Stimulated activated CD8-positive, alpha-beta memory T cell treated with anti-CD3 and anti-CD28 coated beads, Interleukin-15, amount 100 ng/mL, for 1 hour (primary cell): ENCODE results near the gene CLPTM1L.
"Not testable (repeated sequence)": the region's sequence is repeated elsewhere in the genome, so short reads cannot be mapped to it uniquely, and the experiment has no call there.

Experiments
- DNase-seq: peaks from one replicate; pipeline ENCODE4 v3.0.0-alpha.2; 2020; ENCODE audit warnings: low read depth

The CLPTM1L gene

DNA sequence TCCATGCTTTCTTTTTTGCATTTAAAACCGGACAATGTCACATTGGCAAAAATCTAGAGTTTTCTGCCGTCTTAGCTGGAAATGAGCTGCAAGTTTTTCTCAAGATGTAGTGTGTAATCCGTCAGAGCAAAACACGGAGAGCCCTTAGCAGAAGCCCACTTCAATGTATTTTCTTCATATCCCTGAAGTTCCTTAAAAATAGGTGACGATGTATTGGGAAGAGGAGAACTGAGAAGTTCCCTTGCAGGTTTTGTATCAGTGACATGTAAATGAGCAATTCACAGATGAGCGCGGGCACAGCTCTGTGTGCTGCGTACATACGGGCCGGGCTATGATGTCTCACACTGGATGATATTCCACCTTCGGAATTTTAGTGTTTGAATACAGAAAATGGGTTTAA lies 14.8 kb upstream of the CLPTM1L start:
- DNase-seq: no peak

DNA sequence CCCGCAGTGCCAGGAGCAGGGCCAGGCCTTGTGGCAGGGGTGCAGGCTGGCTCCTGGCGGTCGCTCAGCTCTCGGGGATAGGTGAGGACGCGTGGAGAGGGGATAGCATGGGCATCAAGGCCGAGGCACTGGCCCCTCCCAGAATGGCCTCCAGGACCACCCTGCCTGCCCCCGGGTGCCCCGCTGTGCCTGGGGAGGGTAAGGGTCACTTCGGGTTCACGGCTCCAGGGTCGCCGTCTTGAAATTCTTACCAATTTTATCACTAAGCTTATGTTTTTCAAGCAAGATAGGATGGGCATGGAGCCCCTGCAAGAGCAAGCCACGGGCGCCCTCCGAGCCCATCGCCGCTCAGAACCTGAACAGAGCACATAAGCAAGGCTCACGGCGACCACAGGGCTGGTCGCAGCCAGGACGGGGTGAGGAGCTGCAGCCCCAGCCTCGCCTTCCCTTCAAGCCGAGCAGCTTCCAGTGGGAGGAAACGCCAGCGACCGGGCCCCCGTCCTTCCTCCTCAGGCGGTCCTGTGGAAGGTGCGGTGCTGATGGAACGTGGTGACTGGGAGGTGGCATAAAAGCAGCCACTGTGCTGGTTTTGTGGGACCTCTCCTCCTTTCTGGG lies 14.2 kb upstream of the CLPTM1L start:
- DNase-seq: no peak

DNA sequence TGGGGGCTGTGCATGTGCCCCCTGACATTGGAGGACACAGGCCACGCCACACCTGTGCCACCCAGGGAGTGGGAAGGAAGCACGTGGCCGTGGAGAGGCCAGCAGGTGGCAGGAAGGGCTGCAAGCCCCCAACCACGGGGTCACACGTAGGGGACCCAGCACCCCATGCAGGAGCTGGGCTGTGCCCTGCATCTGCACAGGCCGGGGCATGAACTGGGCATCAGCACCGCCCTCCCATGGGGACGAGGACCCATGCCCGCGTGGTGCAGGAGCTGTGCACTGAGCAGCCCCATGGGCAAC lies 13.8 kb upstream of the CLPTM1L start:
- DNase-seq: no peak

- DNase-seq: no peak
These were observed 13.2 kb upstream of the CLPTM1L start for GRCh38 chr5:1357946-1358725.

DNA sequence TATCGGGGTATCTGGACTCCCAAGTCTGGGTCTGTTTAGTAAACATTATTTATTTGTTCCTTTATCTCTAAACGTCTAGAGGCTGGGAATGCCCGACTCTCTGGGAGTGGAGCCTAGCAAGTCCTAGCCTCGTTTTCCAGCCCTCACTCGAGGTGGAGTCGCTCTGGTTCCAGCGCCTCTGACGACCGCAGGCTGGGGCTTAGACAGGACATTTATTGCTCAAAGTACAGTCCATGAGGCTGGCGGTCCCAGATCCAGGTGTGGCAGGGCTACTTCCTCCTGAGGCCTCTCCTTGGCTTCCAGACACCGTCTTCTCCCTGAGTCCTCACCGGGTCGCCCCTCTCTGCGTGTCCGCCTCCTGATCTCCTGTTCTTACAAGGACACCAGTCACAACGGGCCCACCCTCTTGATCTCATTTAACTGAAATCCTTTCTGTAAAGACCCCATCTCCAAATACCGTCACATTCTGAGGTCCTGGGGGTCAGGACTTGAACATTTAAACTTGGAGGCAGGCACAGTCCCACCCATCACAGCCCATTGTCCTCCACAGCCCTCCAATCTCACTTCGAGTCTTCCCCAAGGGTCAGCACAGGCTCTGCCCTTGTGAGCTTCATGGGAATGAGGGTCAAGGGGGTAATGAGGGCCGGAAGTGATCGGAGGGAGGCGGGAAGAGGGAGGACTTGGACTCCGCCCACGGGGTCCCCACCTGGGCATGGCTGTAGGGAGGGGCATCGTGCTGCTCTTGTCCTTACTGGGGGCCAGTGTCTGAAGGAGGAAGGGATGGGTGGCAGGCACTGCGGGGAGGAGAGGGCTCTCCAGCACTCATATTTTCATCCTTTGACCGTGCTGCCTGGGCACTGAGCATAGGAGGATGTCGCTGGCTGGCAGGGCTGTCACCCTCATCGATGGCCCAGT lies 12.2 kb upstream of the CLPTM1L start:
- no peak for DNase-seq

DNA sequence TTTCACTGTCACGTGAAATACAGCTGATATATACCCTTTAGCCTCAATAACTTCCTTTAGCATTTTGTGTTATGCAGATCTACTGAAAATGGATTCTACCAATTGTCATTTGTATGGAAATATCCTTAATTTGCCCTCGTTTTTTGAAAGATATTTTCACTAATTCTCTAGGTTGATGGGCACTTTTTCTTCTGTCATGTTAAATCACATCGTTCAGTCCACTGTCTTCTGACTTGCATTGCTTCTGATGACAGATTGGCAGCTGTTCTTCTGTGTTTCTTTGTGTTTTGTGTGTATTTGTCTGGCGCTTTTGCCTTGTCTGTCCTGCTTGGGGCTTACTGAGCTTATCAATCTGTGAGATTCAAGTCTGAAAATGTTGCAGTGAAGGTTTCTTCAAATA lies 9.7 kb upstream of the CLPTM1L start:
- DNase-seq: no peak

- DNase-seq: no peak
These were observed 7.6 kb upstream of the CLPTM1L start for GRCh38 chr5:1352231-1353219.

GRCh38 chr5:1351156-1351555 lies 6.3 kb upstream of the CLPTM1L start:
- no peak for DNase-seq

DNA sequence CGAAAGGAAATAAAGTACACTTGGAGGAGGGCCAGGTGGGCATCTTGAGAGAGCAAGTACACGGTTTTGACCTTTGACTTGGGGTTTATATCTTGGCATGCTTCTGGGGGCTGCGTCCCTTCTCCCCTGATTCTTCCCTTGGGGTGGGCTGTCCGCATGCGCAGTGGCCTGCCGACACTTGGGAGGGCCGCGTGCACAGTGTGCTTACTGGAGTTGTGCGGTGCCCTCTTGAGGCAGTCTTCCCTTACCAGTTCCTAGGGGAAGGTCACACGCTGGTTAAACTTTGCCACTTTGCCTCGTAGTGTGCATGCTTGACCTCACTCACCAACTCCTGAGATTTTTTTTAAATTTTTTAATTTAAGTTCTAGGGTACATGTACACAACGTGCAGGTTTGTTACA lies 4.3 kb upstream of the CLPTM1L start:
- no peak for DNase-seq

- no peak for DNase-seq
These were observed 4.0 kb upstream of the CLPTM1L start for GRCh38 chr5:1348986-1349245.

DNA sequence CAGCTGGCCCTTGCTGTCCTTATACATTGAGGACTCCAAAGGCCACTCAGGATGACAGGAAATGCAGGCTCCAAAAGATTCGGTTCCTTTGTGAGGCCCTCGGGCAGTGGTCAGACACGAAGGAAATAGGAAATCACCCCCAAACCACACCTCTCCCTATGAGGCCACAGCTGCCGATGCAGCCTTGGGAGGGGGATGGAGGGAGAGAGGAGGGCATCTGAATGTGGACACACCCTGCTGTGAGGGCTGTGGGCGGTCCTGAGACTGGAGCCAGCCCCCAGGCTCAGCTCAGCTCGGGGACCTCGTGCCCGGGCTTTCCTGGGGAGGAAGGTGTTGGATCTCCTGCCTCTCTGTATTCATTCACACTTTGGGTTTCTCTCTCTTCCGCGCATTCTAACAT lies 2.7 kb upstream of the CLPTM1L start:
- DNase-seq: no peak

DNA sequence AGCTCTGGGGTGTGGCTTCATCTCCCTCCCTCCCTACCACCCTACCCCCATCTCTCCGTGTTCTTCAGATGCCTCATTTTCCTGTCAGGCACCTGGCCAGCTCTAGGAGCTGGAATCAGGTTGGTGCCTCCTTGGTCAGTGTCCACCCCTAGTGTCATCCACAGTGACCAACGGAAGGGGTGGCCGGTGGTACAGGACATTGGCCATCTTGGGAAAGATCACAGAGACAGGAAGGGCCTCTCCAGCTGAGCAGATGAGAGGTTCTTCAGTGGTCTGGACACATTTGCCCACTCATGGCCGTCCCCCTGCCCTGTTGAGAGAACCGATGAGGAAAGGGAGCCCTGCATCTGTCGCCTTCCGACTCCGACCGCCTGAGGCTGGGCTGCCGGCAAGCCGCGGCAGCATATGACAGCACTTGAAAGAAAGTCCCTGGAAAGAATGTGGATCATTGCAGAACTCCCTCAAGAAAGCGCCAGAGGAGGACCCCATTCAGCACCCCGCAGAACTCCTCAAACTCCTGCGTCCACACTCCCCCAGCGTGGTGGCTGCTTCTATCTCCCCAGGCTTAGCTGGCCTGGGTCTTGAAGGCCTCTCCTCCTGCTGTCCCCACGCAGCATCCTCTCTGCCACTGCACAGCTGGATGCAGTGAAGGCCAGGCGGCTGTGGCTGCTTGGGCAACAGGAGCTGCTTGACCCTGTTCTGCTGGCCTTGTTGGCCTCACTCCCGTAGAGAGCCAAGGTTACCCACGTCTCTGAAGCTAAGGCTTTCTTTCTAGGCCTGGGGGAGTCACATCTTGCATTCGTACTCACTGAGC lies 1.9 kb upstream of the CLPTM1L start:
- DNase-seq: no peak

DNA sequence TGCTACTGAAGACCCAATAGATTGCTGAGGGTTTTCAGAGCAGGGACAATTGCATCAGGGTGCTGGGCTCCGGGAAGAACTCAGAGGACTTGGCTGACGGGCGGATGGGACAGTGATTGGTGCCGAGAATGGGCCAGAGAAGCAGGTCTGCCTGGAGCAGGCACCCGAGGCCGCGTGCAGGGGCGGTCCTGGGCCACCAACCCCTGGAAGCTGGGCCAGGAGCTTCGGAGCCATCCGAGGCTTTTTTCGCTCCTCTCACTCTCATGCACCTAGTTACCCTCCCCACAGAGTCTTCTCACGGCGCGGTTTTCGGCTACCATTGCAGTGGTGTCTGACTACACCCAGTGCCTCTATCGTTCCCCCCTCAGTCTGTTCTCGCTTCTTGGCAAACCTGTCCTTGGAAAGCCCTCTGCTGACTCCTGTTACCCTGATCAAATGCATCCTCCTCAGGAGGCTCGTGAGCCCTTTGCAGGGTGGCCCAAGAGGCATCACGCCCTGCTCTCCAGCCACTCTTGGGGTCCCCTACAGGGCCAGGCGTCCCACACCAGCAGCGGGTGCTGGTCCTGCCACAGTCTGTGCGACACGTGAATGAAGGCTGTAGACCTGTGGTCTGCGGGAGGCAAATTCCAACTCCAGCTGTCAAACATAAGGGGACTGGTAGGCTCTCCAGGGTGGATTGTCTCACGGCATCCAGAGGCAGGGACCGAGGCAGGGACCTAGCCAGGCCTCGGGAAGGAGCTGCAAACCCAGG lies 1.2 kb upstream of the CLPTM1L start:
- DNase-seq: no peak

GRCh38 chr5:1343931-1344901 lies 683 bp downstream of the CLPTM1L start:
- DNase-seq: no peak

DNA sequence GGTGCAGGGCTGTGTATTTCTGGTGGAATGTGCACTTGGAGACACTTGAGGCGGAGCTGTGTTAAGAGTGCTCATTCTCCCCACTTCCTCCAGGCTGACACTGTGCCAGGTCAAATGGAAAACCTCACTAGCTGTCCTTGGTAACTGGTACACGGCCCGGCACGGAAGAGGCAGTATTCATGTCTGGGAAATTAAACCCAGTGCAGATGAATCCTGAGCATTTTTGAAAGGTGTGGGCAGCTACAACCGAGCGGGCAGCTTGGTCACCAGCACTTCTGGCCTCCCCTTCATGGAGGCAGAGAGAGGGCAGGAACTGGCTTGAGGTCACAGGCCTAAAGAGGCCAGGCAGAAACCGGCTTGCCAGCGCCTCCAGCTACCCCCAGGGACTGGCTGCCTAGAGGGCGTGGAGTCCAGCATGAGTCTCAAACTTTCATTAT lies 1.6 kb downstream of the CLPTM1L start:
- no peak for DNase-seq

- DNase-seq: not testable (repeated sequence)
These were observed 2.2 kb downstream of the CLPTM1L start for GRCh38 chr5:1342711-1343110.

DNA sequence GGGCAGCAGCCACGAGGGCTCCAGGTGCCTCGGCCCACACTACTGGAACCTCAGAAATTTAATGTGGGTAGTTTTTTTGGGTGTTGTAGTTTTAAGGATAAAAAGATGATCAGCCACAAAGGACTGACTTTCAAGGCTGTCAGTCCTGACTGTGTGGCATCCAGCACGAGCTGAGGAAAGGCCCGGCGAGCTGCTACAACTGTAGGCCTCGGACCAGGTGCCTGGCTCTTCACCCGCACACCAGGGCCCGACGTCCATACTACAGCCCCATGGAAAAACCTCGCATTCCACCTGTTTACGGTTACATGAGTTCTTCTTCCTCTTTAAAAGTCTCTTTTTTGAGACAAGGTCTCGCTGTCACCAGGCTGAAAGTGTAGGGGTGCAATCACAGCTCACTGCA lies 2.6 kb downstream of the CLPTM1L start:
- no peak for DNase-seq

GRCh38 chr5:1341863-1342262 lies 3.0 kb downstream of the CLPTM1L start:
- no peak for DNase-seq

GRCh38 chr5:1339818-1340210 lies 5.1 kb downstream of the CLPTM1L start:
- DNase-seq: not testable (repeated sequence)
